Fibroblast of mammary gland (primary cell): ENCODE data around the gene BMF.
"Not testable (repeated sequence)": the region's sequence is repeated elsewhere in the genome, so short reads cannot be mapped to it uniquely, and the experiment has no call there.

Experiments used
- DNase-seq: peaks from one replicate; pipeline ENCODE4 v3.0.0-alpha.2; 2010; ENCODE audit warnings: low read depth
- H3K4me3 ChIP-seq: 2 replicates; pipeline ENCODE4 v1.5.1; 2011; ENCODE audit warnings: low read depth, mild to moderate bottlenecking, low read length, moderate library complexity; ENCODE audit not compliant: control insufficient read depth
- TF ChIP-seq, protein P1 (sequence below): conservative IDR thresholded peaks from 2 replicates; pipeline ENCODE4 v1.5.1; 2011; ENCODE audit warnings: low read depth, low read length, inconsistent platforms; ENCODE audit not compliant: control insufficient read depth, insufficient read depth

Gene BMF

DNA sequence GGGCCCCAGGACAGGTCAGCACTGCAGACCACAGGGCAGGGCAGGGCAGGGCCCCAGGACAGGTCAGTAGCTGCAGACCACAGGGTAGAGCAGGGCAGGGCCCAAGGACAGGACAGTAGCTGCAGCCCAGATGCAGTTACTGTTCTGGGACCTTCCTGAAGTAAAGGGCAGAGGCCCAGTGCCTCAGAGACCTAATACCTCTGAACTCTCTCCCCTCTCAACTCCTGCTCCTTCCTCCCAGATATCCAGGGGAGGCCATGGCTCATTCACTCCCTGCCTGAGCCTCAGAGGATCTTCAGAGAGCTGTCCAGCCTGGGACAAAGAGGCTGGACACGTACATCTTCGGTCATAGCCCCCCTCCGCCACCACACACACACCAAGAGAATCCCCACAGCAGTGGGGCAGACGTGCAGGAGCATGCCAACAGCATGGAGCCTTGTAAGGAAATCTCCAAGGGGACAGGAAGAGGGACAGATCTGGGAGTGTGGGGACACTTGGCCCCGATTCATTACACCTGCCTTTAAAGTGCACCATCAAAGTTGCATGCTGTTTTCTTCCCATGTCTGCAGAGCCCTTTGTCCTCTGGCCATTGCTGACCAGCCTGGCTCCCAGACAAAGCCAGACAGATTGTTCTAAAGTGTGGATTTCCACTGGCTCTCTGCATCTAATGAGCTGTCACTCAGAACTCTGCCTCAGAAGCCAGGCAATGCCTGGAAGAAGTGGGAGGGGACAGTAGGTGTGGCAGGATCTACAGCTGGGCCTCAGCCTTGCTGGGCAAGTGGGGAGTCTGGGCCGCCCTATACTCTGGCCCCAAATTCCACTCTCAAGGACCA, 28.0 kb upstream of the BMF start:
- TF ChIP-seq, protein P1, sequence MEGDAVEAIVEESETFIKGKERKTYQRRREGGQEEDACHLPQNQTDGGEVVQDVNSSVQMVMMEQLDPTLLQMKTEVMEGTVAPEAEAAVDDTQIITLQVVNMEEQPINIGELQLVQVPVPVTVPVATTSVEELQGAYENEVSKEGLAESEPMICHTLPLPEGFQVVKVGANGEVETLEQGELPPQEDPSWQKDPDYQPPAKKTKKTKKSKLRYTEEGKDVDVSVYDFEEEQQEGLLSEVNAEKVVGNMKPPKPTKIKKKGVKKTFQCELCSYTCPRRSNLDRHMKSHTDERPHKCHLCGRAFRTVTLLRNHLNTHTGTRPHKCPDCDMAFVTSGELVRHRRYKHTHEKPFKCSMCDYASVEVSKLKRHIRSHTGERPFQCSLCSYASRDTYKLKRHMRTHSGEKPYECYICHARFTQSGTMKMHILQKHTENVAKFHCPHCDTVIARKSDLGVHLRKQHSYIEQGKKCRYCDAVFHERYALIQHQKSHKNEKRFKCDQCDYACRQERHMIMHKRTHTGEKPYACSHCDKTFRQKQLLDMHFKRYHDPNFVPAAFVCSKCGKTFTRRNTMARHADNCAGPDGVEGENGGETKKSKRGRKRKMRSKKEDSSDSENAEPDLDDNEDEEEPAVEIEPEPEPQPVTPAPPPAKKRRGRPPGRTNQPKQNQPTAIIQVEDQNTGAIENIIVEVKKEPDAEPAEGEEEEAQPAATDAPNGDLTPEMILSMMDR, result no peak
- DNase-seq, result no peak
- H3K4me3 ChIP-seq, result no peak overlapping the region

DNA sequence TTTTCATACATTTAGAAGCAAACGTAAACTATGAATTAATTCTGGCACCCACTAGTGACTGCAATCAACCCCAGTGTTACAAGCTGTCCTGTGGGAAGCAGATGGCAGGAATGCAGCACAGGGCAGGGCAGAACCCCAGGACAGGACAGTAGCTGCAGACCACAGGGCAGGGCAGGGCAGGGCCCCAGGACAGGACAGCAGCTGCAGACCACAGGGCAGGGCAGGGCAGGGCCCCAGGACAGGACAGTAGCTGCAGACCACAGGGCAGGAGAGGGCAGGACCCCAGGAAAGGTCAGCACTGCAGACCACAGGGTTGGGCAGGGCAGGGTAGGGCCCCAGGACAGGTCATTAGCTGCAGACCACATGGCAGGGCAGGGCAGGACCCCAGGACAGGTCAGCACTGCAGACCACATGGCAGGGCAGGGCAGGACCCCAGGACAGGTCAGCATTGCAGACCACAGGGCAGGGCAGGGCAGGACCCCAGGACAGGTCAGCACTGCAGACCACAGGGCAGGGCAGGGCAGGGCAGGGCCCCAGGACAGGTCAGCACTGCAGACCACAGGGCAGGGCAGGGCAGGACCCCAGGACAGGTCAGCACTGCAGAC, 27.3 kb upstream of the BMF start:
- DNase-seq, H3K4me3 ChIP-seq: not testable (repeated sequence)

DNA sequence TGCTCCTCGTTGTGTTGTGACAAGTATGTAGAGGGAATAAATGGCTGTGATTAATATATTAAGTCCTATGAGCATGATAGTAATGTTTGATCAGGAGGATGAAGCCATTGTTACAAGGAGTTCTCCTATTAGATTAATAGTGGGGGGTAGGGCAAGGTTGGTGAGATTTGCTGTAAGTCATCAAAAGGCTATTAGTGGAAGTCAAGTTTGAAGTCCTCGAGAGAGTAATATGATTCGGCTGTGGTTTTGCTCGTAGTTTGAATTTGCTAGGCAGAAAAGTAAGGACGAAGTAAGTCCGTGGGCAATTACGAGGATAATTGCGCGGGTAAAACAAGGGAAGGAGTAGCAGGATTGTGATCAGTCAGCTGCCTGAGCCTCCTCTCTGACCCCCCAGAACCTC, 26.2 kb upstream of the BMF start:
- TF ChIP-seq, protein P1, result no peak
- no peak overlapping the region for H3K4me3 ChIP-seq
- DNase-seq, result no peak

DNA sequence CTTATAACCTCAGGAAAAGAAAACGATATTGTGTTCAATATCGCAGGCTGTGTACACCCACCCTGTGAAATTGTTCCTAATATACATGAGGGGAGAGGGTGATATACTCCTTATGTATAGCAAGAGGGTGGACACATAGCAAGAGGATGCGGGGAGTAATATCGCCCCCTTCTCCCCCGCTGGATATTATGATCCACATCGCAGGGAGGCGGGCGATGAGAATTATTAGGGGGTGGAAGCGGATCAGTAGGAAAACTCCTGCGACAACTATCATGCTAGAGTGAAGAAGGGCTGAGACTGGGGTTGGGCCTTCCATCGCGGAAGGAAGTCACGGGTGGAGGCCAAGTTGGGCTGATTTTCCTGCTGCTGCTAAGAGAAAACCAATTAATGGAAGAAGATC, 24.9 kb upstream of the BMF start:
- no peak overlapping the region for H3K4me3 ChIP-seq
- TF ChIP-seq, protein P1, result no peak
- no peak for DNase-seq

DNA sequence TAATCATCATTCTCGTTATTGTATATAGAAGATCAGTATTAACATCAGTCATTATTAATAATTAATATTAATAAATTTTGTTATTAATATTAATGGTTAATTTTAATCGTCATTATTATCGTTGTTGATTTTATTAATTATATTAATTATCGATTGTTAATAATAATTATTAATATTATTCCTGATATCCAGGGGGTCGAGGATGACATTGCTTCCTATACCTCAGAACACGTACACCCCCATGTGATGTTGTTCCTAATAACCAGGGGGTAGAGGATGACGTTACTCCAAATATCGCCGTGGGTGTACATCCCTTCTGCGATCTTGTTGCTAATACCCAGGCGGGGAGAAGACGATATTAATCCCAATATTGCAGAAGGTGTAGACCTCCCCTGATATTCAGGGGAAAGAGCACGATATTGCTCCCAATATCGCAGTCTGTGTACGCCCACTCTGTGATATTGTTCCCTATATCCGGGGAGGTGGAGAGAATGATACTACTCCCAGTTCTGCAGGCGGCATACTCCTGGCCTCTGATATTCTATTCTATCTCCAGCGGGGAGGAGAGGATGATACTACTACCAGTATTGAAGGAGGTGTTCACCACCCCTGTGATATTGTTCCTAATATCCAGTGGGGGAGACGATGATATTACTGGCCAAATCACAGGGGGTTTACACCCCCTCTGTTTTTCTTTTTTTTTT, 22.3 kb upstream of the BMF start:
- H3K4me3 ChIP-seq, result no peak overlapping the region
- TF ChIP-seq, protein P1, result no peak
- no peak for DNase-seq

DNA sequence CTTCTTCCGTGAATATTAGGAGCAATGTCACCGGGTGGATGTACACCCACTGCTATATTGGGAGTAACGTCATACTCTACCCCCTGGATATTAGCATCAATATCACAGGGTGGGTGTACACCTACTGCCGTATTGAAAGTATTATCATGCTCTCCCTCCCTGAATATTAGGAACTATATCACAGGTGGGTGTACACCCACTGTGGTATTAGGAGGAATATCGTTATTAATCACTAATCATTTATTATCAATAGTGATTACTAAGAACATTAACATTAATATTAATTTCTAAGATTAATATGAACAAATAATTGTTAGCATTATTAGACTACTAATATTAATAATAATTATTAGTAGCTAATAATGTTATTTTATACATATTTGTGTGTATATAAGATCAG, 21.4 kb upstream of the BMF start:
- no peak for DNase-seq
- H3K4me3 ChIP-seq, result no peak overlapping the region
- TF ChIP-seq, protein P1, result no peak
